NCI-H82 treated with DMSO at 0.1 percent for 48 hours (cell line): ENCODE data around the gene CCDC179.

ENCODE experiments used
- DNase-seq: peaks from one replicate; lab custom pipeline; 2025; ENCODE audit not compliant: unreplicated experiment; lab: John Stamatoyannopoulos, UW

CCDC179 gene

GRCh38 chr11:22860241-22860640 lies at the start of gene CCDC179:
Gene CCDC179 (minus strand): TSS chr11:22860474. CDS start chr11:22860421, 53 bp downstream.
- no peak for DNase-seq

DNA sequence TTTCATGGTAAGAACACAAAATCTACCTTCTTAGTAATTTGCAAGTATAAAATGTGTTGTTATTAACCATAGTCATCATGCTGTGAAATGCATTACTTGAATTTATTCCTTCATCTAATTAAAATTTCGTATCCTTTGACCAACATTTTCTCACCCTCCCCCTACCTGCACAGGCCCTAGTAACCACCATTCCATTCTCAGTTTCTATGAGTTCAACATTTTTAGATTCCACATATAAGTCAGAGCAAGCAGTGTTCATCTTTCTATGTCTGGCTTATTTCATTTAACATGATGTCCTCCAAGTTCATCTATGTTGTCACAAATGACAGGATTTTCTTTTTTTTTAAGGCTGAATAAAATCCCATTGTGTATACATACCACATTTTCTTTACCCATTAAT lies 43.5 kb upstream of the CCDC179 start:
- no peak for DNase-seq

DNA sequence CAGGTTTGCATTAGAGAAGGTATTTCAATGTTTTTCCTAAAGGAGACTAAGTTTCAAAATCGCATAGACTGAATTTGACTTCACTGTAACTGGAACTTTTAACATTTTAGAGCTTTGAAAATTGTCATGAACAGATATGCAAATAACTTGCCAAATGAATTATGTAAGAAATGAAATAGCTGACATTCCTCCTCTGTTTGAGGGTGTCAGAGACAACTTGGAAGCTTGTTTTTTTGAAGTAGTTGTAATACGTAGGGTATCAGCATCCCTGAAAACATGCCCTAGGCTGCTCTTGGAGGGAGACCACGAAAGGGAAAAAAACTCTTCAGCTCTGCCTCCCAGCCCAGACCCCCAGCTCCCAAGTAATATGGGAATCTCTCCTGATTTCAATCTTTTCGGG lies 41.3 kb upstream of the CCDC179 start:
- DNase-seq, result no peak

GRCh38 chr11:22900764-22901486 lies 40.7 kb upstream of the CCDC179 start:
- no peak for DNase-seq

DNA sequence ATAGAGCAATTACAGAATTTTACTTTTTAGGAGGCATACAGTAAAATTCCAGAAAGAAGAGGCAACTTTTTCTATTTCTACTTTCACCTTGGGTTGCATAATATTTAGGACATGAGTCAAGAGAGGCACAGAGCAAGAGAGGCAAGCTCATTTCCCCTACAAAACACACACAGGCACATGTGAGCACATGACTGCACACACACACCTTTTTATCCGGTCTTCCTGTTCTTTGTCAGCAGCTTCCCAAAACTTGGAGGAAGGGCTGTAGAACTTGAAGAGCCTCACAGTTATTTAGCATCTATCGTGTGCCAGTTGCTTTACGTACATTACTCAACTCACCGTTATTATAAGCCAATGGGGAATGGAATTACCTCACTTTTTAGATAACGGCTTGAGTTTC lies 37.8 kb upstream of the CCDC179 start:
- no peak for DNase-seq

DNA sequence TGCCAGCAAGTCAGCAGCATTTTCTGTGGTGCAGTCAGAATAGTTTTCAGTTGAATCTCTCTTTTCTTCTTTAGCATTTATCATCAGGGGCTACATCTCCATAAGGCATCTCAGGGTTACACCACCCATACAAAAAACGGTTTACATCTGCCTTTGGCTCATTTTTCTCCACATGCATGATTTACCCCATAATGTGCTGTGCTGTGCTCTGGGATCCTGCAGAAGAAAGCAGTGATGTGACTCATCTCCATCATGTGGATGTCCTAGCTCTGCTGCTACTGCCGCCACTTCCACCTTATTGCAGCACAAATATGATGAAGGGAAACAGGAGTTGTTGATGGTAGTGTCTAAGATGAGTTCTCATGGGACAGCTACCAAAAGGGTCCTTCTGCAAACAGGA lies 30.0 kb upstream of the CCDC179 start:
- DNase-seq, result no peak

- DNase-seq, result no peak
These were observed 23.9 kb upstream of the CCDC179 start for GRCh38 chr11:22884217-22884616.

GRCh38 chr11:22879630-22880029 lies 19.4 kb upstream of the CCDC179 start:
- DNase-seq, result no peak

DNA sequence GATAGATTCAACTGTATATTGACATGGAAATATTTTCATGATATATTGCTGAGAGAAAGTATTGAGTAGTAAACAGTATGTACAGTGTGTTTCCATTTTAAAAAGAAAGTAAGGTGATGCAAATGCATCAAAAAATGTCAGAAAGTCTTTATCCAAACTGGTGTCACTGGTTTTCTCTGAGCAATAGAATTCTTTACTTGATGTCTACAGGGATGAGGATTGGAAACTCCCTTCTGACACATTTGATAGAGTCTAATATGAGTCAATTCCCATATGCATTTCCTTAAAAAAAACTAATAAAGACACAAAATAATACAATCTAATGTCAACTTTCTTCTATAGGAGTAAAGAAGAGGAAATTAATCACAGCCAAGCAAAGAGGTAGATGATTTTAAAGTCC lies 18.3 kb upstream of the CCDC179 start:
- DNase-seq, result no peak

DNA sequence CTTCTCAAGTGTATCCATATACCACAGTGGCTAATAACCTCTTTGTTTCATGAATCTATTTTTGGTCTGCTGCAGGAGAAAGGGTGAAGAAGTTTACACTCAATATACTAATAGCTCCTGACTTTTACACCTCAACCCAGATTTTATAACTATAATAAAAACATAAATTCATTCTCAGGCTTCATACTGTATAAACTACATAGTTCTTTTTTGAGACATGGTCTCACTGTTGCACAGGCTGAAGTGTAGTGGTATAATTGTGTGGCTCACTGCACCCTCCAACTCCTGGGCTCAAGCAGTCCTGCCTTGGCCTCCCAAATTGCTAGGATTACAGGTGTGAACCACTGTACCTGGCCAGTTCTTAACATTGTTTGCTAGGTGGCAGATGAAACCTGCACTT lies 17.8 kb upstream of the CCDC179 start:
- no peak for DNase-seq

DNA sequence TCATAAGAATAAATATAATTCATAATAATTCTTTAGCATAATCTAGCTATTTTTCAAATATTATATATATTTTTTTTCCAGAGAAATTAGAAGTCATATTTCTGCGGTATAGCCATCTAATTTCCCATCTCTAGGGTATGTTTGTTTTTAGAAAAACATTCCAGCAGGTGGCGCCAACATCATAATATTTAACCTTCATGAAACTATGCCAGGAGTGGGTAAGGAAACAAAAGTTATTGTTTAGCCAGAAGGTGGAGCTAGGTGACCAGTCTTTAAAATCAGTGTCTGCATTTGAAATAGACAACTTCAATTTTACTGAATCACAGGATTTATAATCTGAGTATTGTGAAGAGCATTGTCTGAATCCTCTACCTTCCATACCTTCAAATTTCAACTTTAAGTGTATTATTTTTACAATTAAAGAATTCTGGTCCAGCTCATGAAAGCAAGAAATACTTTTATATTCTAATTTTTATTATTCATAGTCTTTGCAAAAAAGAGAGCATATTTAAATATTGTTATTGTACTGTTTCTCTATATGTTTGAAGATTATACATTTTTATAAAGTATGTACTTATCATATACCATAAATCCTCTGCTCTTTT lies 15.7 kb upstream of the CCDC179 start:
- peak; percentile 59 for DNase-seq

- no peak for DNase-seq
These were observed 9.1 kb upstream of the CCDC179 start for GRCh38 chr11:22869325-22869724.

DNA sequence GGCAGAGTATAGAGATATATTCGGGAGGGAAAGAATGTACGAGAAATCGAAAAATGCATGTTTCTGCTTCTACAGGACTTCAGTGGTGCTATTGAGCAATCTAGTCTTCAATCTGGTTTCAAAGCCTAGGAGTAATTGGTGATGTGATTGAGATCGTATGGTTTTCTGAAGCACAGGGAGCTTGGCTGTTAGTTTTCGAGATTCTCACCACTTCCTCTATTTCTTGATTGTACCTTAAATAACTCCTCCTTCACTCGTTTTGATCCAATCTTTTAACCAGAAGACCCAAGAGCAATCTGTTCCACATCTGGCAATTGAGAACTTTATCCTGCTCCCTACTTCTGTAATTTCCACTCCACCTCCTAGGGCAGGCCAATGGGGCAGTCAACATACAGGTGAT lies 518 bp downstream of the CCDC179 start:
- DNase-seq, result no peak

GRCh38 chr11:22851477-22851876 lies 8.8 kb downstream of the CCDC179 start:
- no peak for DNase-seq

- no peak for DNase-seq
These were observed 13.5 kb downstream of the CCDC179 start for GRCh38 chr11:22846726-22847125.

GRCh38 chr11:22832315-22833015 lies 27.8 kb downstream of the CCDC179 start:
- DNase-seq, result no peak

- DNase-seq, result no peak
These were observed 30.2 kb downstream of the CCDC179 start for GRCh38 chr11:22830082-22830414.

GRCh38 chr11:22829231-22830081 lies 30.8 kb downstream of the CCDC179 start, which contains the start of gene SVIP:
Gene SVIP (minus strand): TSS chr11:22829801. CDS start chr11:22829748, 53 bp downstream.
- peak; percentile 70 for DNase-seq

- DNase-seq, result no peak
These were observed 31.9 kb downstream of the CCDC179 start for GRCh38 chr11:22828373-22828772.

DNA sequence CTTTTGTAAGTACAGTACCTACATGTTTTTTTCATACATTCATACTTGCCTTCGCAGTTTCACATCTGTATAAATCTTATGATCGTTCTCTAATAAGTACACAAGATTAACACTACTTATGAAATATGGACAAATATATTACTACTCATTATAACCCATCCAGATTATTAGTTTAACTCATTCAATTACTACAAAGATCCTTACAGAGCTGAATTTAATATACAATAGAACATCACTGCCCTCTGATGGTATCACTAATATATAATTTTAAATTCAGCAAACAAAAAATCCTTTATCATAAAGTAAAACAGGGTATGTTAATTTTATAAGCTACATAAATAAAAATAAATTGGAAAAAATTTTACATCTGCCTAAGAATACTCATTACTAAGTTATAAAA lies 38.1 kb downstream of the CCDC179 start:
- no peak for DNase-seq

GRCh38 chr11:22809893-22810292 lies 50.4 kb downstream of the CCDC179 start:
- DNase-seq, result no peak
